Activated naive CD4-positive, alpha-beta T cell treated with anti-CD3 and anti-CD28 coated beads, Interleukin-2, amount 50 U/mL, for 16 hours (primary cell): ENCODE data around the gene TRANK1.
"Not testable (repeated sequence)": the region's sequence is repeated elsewhere in the genome, so short reads cannot be mapped to it uniquely, and the experiment has no call there.

ENCODE experiments used
- DNase-seq: peaks from one replicate; pipeline ENCODE4 v3.0.0-alpha.2; 2020

TRANK1 gene

DNA sequence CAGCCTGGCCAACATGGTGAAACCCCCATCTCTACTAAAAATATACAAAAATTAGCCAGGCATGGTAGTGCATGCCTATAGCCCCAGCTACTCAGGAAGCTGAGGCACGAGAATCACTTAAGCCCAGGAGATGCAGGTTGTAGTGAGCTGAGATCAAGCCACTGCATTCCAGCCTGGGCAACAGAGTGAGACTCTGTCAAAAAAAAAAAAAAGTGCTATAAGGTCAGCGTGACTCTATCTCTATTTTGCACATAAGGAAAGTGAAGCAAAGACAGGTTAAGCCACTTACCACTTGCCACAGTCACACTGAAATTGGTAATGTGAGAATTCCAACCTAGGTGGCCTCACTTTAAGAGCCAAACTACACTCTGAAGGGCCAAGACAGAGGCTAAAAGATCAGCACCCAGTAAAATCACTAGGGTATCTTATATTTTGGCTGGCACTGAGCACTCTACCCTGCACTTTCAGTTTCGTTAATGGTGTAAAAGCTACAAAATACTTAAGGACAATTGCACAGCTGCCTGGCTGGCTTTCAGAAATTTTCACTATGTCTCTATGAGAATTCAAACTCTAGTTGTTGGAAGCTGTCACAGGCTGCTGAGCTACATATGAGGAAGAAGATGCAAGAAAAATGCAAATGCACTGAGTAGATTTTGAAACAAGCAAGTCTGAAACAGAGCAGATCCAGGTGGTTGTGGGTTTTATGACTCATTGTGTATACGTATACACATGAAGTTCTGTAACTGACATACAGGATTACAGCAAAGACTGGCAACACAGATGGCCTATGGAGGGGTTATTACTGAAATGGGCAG lies 32.7 kb downstream of the TRANK1 start:
- peak; percentile 41 for DNase-seq

DNA sequence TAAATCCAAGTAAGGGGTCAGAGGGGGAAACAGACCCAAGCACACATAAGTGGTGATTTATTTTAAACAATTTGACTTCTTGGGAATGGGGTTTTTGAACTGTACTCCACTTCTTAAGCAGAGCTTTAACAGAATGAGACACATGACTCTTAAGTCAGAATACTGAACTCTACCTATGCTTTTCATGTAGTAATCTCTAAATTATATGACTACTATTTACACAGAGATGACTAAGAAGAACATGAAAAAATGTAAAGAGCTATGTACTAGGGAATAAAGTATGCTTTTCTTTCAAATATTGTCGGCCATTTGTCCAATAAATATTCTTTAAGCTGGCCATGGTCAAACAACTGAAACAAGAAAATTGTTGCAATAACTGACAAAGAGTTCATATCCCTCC lies 35.2 kb downstream of the TRANK1 start:
- no peak for DNase-seq

GRCh38 chr3:36909181-36909580 lies 35.7 kb downstream of the TRANK1 start:
- no peak for DNase-seq

- no peak for DNase-seq
These were observed 36.1 kb downstream of the TRANK1 start for GRCh38 chr3:36908647-36909180.

- peak; percentile 43 for DNase-seq
These were observed 36.8 kb downstream of the TRANK1 start for GRCh38 chr3:36907911-36908646.

DNA sequence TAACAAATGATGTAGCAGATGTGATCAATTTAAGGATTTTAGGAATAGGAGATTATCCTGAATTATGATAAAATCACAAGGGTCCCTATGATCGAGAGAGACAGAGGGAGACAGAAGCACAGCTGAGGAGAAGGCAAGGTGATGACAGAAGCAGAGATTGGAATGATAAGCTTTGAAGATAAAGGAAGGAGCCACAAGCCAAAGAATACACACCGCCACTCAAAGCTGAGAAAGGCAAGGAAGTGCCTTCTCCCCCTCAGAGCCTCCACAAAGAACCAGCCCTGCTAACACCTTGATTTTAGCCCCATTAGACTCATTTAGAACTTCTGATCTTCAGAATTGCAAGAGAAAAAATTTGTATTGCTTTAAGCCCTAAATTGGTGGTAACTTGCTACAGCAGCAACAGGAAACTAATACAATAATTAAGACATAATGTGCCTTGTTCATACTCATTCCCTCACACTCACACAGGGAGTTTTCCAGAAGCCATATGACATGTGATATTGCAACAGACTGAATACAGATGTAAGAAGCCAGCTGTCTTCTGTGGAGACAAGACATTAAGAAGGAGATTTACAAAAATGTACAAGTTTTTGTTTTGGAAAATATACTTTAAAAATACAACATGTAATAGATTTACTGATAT lies 38.2 kb downstream of the TRANK1 start:
- no peak for DNase-seq

GRCh38 chr3:36905545-36905944 lies 39.3 kb downstream of the TRANK1 start:
- DNase-seq = no peak

GRCh38 chr3:36904641-36905040 lies 40.2 kb downstream of the TRANK1 start:
- DNase-seq = no peak

- DNase-seq = not testable (repeated sequence)
These were observed 40.8 kb downstream of the TRANK1 start for GRCh38 chr3:36904065-36904464.

DNA sequence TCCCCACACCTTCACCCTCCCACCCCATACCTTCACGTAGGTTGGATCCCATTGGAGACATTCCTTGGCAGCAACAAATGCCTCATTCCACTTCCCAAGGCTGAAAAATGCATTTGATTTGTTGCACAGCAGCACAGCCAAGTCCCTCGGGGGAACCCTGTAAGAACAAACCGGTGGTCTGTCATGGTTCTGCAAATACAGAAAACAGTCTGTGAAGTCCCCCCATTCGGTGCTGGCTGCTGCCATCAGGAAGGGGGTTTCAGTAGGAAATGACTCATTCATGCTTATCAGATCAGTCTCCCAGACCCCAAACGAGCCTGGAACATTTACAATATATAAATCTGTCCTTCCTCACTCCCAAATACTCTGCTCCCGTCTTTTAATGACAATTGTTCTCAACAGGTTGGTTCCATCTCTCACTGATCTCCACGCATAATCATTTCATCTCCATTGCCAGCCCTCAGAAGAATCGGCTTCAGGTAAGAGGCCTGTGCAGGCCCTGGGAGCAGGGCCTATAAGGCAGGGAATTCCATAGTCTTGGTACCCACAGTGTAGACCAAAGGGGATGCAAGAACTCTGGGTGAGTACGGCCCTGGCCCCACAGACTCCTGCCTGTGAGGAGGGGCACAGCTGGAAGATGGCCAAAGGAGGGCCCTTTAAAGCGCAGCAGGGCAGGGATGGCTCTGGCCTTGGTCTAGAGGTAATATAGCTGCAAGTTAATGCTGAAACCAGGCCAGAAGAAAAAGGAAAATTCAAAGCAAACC lies 41.6 kb downstream of the TRANK1 start:
- no peak for DNase-seq

- no peak for DNase-seq
These were observed 43.3 kb downstream of the TRANK1 start for GRCh38 chr3:36901588-36901987.

DNA sequence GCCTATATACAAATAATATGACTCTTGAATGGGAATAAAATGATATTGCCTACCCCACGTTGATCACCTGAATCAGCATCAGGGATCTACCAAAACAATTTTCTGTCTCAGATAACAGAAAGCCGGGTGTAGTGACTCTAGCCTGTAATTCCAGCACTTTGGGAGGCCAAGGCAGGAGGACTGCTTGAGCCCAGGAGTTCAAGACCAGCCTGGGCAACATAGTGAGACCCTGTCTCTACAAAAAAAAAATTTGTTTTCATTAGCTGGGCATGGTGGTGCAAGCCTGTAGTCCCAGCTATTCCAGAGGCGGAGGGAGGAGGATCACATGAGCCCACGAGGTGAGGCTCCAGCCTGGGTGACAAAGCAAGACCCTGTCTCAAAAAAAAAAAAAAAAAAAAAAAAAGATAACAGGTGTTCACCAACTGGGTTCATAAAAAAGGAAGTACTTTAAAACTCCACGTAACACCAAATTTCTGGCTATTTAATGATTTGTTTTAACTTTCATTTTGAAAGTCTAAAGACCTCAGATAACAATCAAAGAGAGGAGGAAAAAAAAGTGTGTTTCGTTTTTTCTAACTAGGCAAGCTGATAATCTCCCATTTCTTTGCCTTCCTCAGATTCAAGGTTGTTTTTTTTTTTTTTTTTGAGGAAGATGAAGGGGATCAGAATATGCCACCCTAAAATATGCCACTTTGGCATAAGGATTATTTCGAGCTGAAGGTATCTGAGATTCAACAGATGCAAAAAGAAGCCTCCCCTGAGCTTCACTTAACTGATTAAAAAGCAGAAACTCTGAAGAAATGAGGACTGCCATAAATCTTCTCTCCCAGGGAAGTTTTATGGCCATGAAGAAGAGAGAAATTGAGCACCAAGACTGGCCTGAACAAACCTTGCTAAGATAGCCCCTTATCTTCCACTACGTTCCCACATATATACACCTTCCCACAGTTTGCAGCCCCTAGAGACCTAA lies 44.1 kb downstream of the TRANK1 start:
- DNase-seq = no peak

DNA sequence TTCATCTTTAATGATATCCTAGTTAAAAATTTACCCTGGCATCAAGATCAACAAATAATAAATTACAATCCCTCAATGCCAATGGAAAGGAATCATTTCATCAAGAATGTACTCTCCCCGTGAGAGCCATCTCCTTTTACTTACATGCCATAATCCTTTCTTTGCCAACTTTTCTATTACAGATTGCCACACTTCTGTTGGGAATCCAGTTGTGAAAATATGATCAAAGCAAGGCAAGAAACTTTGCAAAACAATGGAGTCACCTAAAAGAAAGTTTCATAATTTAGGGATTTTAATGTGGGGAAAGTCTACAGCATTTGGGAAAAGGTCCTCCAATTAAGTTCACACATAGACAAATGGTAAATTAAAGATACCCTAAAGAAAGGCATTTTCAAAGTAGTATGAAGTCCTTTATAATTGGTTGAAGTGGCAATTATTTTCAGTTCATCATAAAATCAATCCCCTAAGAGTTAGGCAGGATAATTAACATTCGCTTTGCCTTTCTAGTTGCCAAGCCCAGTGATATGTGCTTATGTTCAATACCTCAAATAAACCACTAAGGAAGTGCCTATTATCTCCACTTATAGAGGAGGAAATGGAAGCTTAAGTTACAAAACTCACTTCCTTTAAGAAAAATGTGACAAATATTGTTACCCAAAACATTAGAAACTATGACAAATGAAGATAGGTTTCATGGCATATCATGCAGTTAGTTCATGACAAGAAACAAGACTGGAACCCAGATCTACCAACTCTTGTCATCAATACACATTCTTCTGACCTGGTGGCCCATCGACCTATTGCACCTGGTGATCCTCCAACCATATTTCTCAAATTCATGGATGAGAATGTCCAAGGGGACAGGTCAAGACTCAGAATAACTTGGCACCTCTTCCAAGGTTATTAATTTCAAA lies 49.1 kb downstream of the TRANK1 start:
- DNase-seq = no peak

- no peak for DNase-seq
These were observed 49.9 kb downstream of the TRANK1 start for GRCh38 chr3:36894914-36895313.

GRCh38 chr3:36893826-36894225 lies 51.0 kb downstream of the TRANK1 start:
- DNase-seq = no peak

DNA sequence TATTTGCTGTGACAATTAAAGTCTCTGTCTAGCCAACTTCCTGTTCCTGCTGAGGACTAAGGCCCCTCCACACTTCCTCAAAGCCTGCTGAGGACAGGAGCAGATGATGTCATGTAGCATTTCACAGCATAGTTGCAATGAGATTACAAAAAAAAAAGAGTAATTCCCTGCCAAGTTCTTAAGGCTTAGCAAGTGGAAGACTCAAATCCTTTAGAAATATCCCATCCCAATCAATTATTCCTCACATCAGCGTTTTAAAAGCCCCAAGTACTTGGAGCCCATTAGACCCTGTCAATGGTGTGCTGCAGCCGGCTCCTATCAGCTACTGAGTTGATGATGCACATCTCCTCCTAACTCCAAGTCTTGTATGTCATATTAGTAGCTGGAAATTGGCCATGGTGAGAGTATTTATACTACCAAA lies 51.7 kb downstream of the TRANK1 start:
- no peak for DNase-seq

DNA sequence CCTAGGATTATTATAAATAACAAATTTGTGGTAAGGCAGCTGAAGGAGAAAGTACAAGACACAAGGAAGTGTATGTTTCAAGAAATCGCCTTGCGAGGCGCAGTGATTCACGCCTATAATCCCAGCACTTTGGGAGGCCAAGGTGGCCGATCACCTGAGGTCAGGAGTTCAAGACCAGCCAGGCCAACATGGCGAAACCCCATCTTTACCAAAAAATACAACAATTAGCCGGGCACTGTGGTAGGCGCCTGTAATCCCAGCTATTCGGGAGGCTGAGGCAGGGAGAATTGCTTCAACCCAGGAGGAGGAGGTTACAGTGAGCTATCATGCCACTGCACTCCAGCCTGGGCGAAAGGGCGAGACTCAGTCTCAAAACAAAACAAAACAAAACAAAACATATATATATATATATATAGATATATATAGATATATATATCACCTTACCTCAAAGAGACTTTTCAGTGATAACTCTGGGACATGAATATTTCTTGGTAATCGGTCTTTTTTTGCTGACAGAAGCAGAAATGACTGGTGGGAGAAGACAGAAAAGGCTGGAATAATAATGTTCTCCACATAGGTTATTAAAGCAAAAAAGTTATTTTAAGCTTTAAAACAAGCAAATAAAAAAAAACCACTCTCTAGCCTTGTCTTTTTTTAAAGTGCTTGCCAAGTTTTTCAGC lies 52.3 kb downstream of the TRANK1 start:
- DNase-seq = no peak

DNA sequence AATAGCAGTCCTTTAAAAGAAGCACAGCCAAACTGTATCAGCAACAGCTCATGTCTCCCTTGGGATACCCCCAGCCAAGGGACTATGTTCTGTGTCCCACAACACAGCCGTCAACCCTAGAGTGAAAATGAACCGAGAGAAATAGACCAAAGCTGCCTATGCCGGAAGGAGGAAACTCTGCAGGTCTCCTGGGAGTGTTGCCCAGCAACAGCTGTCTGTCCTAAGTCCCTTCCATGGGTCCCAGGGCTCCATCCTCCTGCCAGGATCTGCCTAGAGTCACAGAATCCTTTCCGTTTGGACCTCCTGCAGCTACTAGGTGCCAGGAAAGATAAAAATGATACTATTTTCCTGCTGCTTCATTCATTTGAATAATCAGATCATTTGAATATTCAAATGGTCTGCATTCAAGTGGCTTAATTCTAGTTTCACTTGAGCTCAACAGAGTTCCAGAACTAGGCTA lies 53.1 kb downstream of the TRANK1 start:
- no peak for DNase-seq

DNA sequence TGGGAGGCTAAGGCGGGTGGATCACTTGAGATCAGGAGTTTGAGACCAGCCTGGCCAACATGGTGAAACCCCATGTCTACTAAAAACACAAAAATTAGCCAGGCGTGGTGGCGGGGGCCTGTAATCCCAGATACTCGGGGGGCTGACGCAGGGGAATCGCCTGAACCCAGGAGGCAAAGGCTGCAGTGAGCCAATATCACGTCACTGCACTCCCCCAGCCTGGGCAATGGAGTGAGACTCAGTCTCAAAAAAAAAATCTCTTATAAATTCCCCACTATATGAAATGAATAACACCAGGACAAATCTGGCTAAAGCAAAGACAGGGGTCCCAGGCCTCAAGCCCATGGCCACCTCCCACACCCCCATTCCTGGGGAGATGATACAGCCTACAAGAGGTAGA lies 53.8 kb downstream of the TRANK1 start:
- DNase-seq = not testable (repeated sequence)

DNA sequence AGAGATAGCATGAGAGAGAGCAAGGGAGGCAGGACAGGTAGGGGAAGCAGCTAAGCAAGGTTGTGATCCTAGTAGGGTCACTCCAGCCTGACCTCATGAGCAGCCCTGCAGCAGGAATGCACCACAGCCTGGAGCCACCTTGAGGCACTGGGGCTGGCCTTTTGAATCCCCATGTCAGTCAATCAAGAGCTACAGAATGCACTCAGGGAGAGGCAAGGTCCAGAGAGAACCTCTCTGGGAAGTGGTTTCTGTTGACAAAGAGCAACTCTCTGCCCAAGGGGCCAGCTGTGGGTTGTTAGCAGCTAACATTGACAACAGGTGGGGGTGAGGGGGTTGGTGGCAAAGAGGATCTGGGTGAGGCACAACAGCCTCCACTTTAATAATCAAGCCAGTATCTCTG lies 54.6 kb downstream of the TRANK1 start:
- DNase-seq = no peak
